IMR-90 (cell line): ENCODE data around the gene PDK4. TPM values are rescaled to one million over a fixed set of nuclear protein-coding genes. Genes with fewer than 3 reads are reported as not detected.
"Not testable (repeated sequence)": the region's sequence is repeated elsewhere in the genome, so short reads cannot be mapped to it uniquely, and the experiment has no call there.

Experiments
- ATAC-seq: fragments of 200-7000 bp; cut with Tn5 transposase; 2 replicates; pipeline ENCODE4 v1.9.1; 2020; ENCODE audit warnings: low read depth, mild to moderate bottlenecking, moderate library complexity
- BruUV-seq: library from RNA; stranded (reverse); fragments of 400-500 nt; replicated peaks from 2 replicates; lab custom pipeline; 2021; lab: Mats Ljungman, UMichigan
- CTCF ChIA-PET: fragments of 300-600 bp; formaldehyde crosslinking; extraction: SDS; loops from one replicate; lab custom pipeline; 2021; ENCODE audit warnings: antibody characterized with exemption; lab: Yijun Ruan, JAX
- POLR2A ChIA-PET: fragments of 300-600 bp; sonication (Branson Sonifier 250); formaldehyde crosslinking; loops from one replicate; lab custom pipeline; 2022; ENCODE audit warnings: antibody characterized with exemption; ENCODE audit not compliant: unreplicated experiment; lab: Charles Lee
- DNase-seq: peaks from one replicate; pipeline ENCODE4 v3.0.0; 2013
- H2AFZ ChIP-seq: replicated peaks from 2 replicates; pipeline ENCODE3; 2013; ENCODE audit warnings: low read length, mild to moderate bottlenecking; ENCODE audit not compliant: poor library complexity
- H2AK5ac ChIP-seq: 2 replicates; pipeline ENCODE4 v1.6.1; 2013; ENCODE audit warnings: low read depth, low read length, inconsistent platforms
- H2AK9ac ChIP-seq: replicated peaks from 2 replicates; pipeline ENCODE3; 2013; ENCODE audit warnings: mild to moderate bottlenecking, low read depth, low read length, moderate library complexity; ENCODE audit not compliant: poor library complexity
- H2BK120ac ChIP-seq: 2 replicates; pipeline ENCODE4 v1.6.1; 2013; ENCODE audit warnings: low read depth, low read length, inconsistent platforms
- H2BK15ac ChIP-seq: 3 replicates; pipeline ENCODE4 v1.6.1; 2013; ENCODE audit warnings: low read depth, low read length, inconsistent platforms
- H2BK20ac ChIP-seq: 2 replicates; pipeline ENCODE4 v1.6.1; 2013; ENCODE audit warnings: low read depth, mild to moderate bottlenecking, inconsistent platforms, low read length, moderate library complexity
- H2BK5ac ChIP-seq: 2 replicates; pipeline ENCODE4 v1.6.1; 2013; ENCODE audit warnings: mild to moderate bottlenecking, low read depth, low read length, inconsistent platforms; ENCODE audit not compliant: poor library complexity, severe bottlenecking
- H3K14ac ChIP-seq: replicated peaks from 2 replicates; pipeline ENCODE4 v1.6.1; 2013; ENCODE audit warnings: low read depth, low read length, inconsistent platforms
- H3K18ac ChIP-seq: 2 replicates; pipeline ENCODE4 v1.6.1; 2013; ENCODE audit warnings: low read depth, low read length, control low read depth
- H3K23ac ChIP-seq: 2 replicates; pipeline ENCODE4 v1.6.1; 2013; ENCODE audit warnings: low read depth, low read length, inconsistent platforms
- H3K27ac ChIP-seq: 2 replicates; pipeline ENCODE4 v1.5.1; 2013; ENCODE audit warnings: mild to moderate bottlenecking, control low read depth, low read length; ENCODE audit not compliant: insufficient read depth
- H3K27me3 ChIP-seq: 2 replicates; pipeline ENCODE4 v1.6.1; 2013; ENCODE audit warnings: low read length; ENCODE audit not compliant: control insufficient read depth, insufficient read depth
- H3K36me3 ChIP-seq: 2 replicates; pipeline ENCODE4 v1.6.1; 2013; ENCODE audit warnings: low read length, mixed read lengths; ENCODE audit not compliant: control insufficient read depth, insufficient read depth
- H3K4ac ChIP-seq: 2 replicates; pipeline ENCODE4 v1.6.1; 2013; ENCODE audit warnings: low read depth, low read length, inconsistent platforms
- H3K4me1 ChIP-seq: 2 replicates; pipeline ENCODE4 v1.6.1; 2013; ENCODE audit warnings: low read length, mixed read lengths; ENCODE audit not compliant: control insufficient read depth, insufficient read depth
- H3K4me2 ChIP-seq: 2 replicates; pipeline ENCODE4 v1.6.1; 2013; ENCODE audit warnings: low read depth, mild to moderate bottlenecking, control low read depth, low read length, moderate library complexity
- H3K4me3 ChIP-seq: 2 replicates; pipeline ENCODE4 v1.5.1; 2013; ENCODE audit warnings: low read depth, mild to moderate bottlenecking, control low read depth, low read length, moderate library complexity; ENCODE audit not compliant: insufficient read depth
- H3K56ac ChIP-seq: 2 replicates; pipeline ENCODE4 v1.6.1; 2013; ENCODE audit warnings: low read length, inconsistent platforms; ENCODE audit not compliant: insufficient read depth; ENCODE audit errors: extremely low read depth
- H3K79me1 ChIP-seq, 2 experiments: 2 replicates each; pipeline ENCODE4 v1.6.1; 2013; ENCODE audit warnings: low read length in 2 of 2, inconsistent platforms in 1 of 2, low read depth in 1 of 2
- H3K9ac ChIP-seq: 2 replicates; pipeline ENCODE4 v1.6.1; 2013; ENCODE audit warnings: low read depth, low read length, control low read depth
- H3K9me1 ChIP-seq: 2 replicates; pipeline ENCODE4 v1.6.1; 2013; ENCODE audit warnings: low read length, inconsistent platforms; ENCODE audit not compliant: insufficient read depth
- H3K9me3 ChIP-seq: 2 replicates; pipeline ENCODE4 v1.6.1; 2013; ENCODE audit warnings: low read length; ENCODE audit not compliant: control insufficient read depth, insufficient read depth
- H4K20me1 ChIP-seq: 2 replicates; pipeline ENCODE4 v1.6.1; 2013; ENCODE audit warnings: low read length, inconsistent platforms; ENCODE audit not compliant: insufficient read depth
- H4K5ac ChIP-seq: 2 replicates; pipeline ENCODE4 v1.6.1; 2013; ENCODE audit warnings: mild to moderate bottlenecking, low read depth, low read length, control low read depth
- H4K8ac ChIP-seq, 2 experiments: 2 replicates each; pipeline ENCODE4 v1.6.1; 2013; ENCODE audit warnings: low read depth in 2 of 2, low read length in 2 of 2, control low read depth in 1 of 2, inconsistent platforms in 1 of 2
- H4K91ac ChIP-seq: 2 replicates; pipeline ENCODE4 v1.6.1; 2013; ENCODE audit warnings: low read depth, low read length, inconsistent platforms; ENCODE audit not compliant: insufficient read depth
- MAZ ChIP-seq: IDR thresholded peaks from 2 replicates; pipeline ENCODE4 v1.6.1; 2012; ENCODE audit warnings: low read depth, mild to moderate bottlenecking, low read length, improper control_type of control experiment, moderate library complexity, borderline replicate concordance
- MXI1 ChIP-seq: IDR thresholded peaks from 2 replicates; pipeline ENCODE4 v1.6.1; 2012; ENCODE audit warnings: low read depth, mild to moderate bottlenecking, low read length, moderate library complexity, borderline replicate concordance
- WGBS, 2 experiments: methylation state at CpG; one replicate each; pipeline versions ENCODE4 v1.1.5 to v1.1.7; 2013; ENCODE audit warnings: missing lambda C conversion rate in 2 of 2; ENCODE audit not compliant: insufficient read length in 1 of 2; ENCODE audit errors: extremely low coverage in 2 of 2; 5-methylcytosine and 5-hydroxymethylcytosine counted together
- dilution Hi-C: fragments of 300-500 bp; cut with HindIII; formaldehyde crosslinking; loops from one replicate; pipeline ENCODE4 v1.14.3; 2018; ENCODE audit warnings: low sequenced_read_pairs; ENCODE audit not compliant: unreplicated experiment
- in situ Hi-C: fragments of 300-500 bp; cut with MboI; formaldehyde crosslinking; loops from 3 replicates; pipeline ENCODE4 v1.14.3; 2019; ENCODE audit warnings: low sequenced_read_pairs, inconsistent platforms, mixed read lengths
- intact Hi-C: fragments of 100-400 bp; cut with micrococcal nuclease; formaldehyde crosslinking; loops from 2 replicates; pipeline ENCODE4 v1.10.0; 2022
- polyA plus RNA-seq, 3 experiments: library from polyadenylated mRNA; depleted of rRNA; stranded (reverse); fragments of >200 nt; gene quantifications; 2 replicates each; pipeline ENCODE4 v1.2.3, GENCODE V29; 2012; ENCODE audit warnings: low replicate concordance in 1 of 3
- total RNA-seq: library from RNA; depleted of rRNA; stranded (reverse); fragments of >200 nt; gene quantifications from 2 replicates; pipeline ENCODE4 v1.2.3, GENCODE V29; 2012

Gene PDK4
- total and polyA plus RNA-seq, 2 of the 4 experiments (the other 2 are of a cell fraction) = under 0.01 to 0.03 TPM

GRCh38 chr7:95553939-95554338 lies 42.4 kb downstream of the PDK4 start:
- no peak overlapping the region for H2AFZ ChIP-seq
- H3K4ac ChIP-seq = no peak overlapping the region
- H2BK20ac ChIP-seq = no peak overlapping the region
- dilution Hi-C loops (no loop called here), intact Hi-C loops (no loop called here), in situ Hi-C loops (no loop called here)
- no peak overlapping the region for H3K18ac ChIP-seq
- H2BK15ac ChIP-seq = no peak overlapping the region
- WGBS, 2 experiments = no CpG with 5 or more reads among the region's 2 CpGs
- H4K91ac ChIP-seq = no peak overlapping the region
- no peak for TF ChIP-seq MXI1
- TF ChIP-seq MAZ = no peak
- H3K4me2 ChIP-seq = no peak overlapping the region
- no peak for DNase-seq
- H4K5ac ChIP-seq = no peak overlapping the region
- H3K56ac ChIP-seq = no peak overlapping the region
- CTCF ChIA-PET = no interaction called here
- no peak overlapping the region for H2AK5ac ChIP-seq
- H3K23ac ChIP-seq = no peak overlapping the region
- H3K4me1 ChIP-seq = no peaks in the 10 kb centered on the region
- no peaks in the 10 kb centered on the region for H4K20me1 ChIP-seq
- ATAC-seq = no peak
- H2BK5ac ChIP-seq = no peak overlapping the region
- H3K36me3 ChIP-seq = no peaks in the 10 kb centered on the region
- no peak overlapping the region for H2BK120ac ChIP-seq
- no peak overlapping the region for H4K8ac ChIP-seq
- no peak overlapping the region for H2AK9ac ChIP-seq
- no peak overlapping the region for H3K4me3 ChIP-seq
- H3K27ac ChIP-seq = no peak overlapping the region
- peaks cover 2% of the 10 kb centered on the region for H3K27me3 ChIP-seq
- no peak overlapping the region for H3K9ac ChIP-seq
- POLR2A ChIA-PET = no interaction called here
- no peaks in the 10 kb centered on the region for H3K9me1 ChIP-seq
- no TSS peak for BruUV-seq
- no peaks in the 10 kb centered on the region for H3K79me1 ChIP-seq
- no peaks in the 10 kb centered on the region for H3K9me3 ChIP-seq
- no peak overlapping the region for H3K14ac ChIP-seq

GRCh38 chr7:95552010-95552926 lies 44.0 kb downstream of the PDK4 start:
- H3K79me1 ChIP-seq, H4K91ac ChIP-seq, H3K23ac ChIP-seq, H2BK120ac ChIP-seq, H2AFZ ChIP-seq, BruUV-seq, H2AK9ac ChIP-seq, H3K14ac ChIP-seq, H3K4ac ChIP-seq, H2BK15ac ChIP-seq, H3K56ac ChIP-seq, H4K20me1 ChIP-seq, dilution Hi-C loops, DNase-seq, H2AK5ac ChIP-seq, in situ Hi-C loops, POLR2A ChIA-PET, H3K27ac ChIP-seq, H3K9me1 ChIP-seq, H3K9me3 ChIP-seq, H3K4me1 ChIP-seq, H3K4me2 ChIP-seq, H2BK5ac ChIP-seq, H3K27me3 ChIP-seq, H3K18ac ChIP-seq, H4K8ac ChIP-seq, H4K5ac ChIP-seq, H3K36me3 ChIP-seq, H3K9ac ChIP-seq, ATAC-seq, intact Hi-C loops, H3K4me3 ChIP-seq, H2BK20ac ChIP-seq: not testable (repeated sequence)
- WGBS, 2 experiments = 95% methylated on average over 16 of the region's 45 CpGs; no CpG with 5 or more reads in 1 of the 2 experiments
- CTCF ChIA-PET = interaction anchor here (1.6 kb wide), 1 partner anchor 138 kb away, joined by 6 read pairs; no protein-coding TSS in a partner anchor
